Activated CD8-positive, alpha-beta memory T cell treated with anti-CD3 and anti-CD28 coated beads, Interleukin-2, amount 50 U/mL, for 24 hours (primary cell): ENCODE results near the gene SIGLEC15.
"Not testable (repeated sequence)": the region's sequence is repeated elsewhere in the genome, so short reads cannot be mapped to it uniquely, and the experiment has no call there.

Source experiments
- DNase-seq: peaks from one replicate; pipeline ENCODE4 v3.0.0-alpha.2; 2020; ENCODE audit errors: extremely low read depth

SIGLEC15 gene

GRCh38 chr18:45820106-45820745, 5.2 kb upstream of the SIGLEC15 start:
- DNase-seq: no peak

- no peak for DNase-seq
These were observed 4.4 kb upstream of the SIGLEC15 start for GRCh38 chr18:45821026-45821425.

- DNase-seq: no peak
These were observed 3.8 kb upstream of the SIGLEC15 start for GRCh38 chr18:45821711-45822110.

- DNase-seq: no peak
These were observed 609 bp downstream of the SIGLEC15 start for GRCh38 chr18:45826084-45826483.

GRCh38 chr18:45826716-45827115, 1.2 kb downstream of the SIGLEC15 start:
- not testable (repeated sequence) for DNase-seq

- no peak for DNase-seq
These were observed 3.7 kb downstream of the SIGLEC15 start for GRCh38 chr18:45828917-45829811.

- no peak for DNase-seq
These were observed 4.4 kb downstream of the SIGLEC15 start for GRCh38 chr18:45829855-45830254.

GRCh38 chr18:45830917-45831316, 5.4 kb downstream of the SIGLEC15 start:
- no peak for DNase-seq

GRCh38 chr18:45833846-45834245, 8.4 kb downstream of the SIGLEC15 start:
- DNase-seq: no peak

GRCh38 chr18:45834306-45834705, 8.8 kb downstream of the SIGLEC15 start:
- no peak for DNase-seq

GRCh38 chr18:45835057-45835636, 9.7 kb downstream of the SIGLEC15 start:
- no peak for DNase-seq

GRCh38 chr18:45836242-45837205, 11.0 kb downstream of the SIGLEC15 start:
- DNase-seq: no peak

- DNase-seq: no peak
These were observed 12.0 kb downstream of the SIGLEC15 start for GRCh38 chr18:45837283-45838070.

GRCh38 chr18:45838302-45839070, 13.0 kb downstream of the SIGLEC15 start:
- DNase-seq: no peak

- no peak for DNase-seq
These were observed 14.2 kb downstream of the SIGLEC15 start for GRCh38 chr18:45839414-45840395.

- no peak for DNase-seq
These were observed 15.7 kb downstream of the SIGLEC15 start for GRCh38 chr18:45841060-45841764.

GRCh38 chr18:45841765-45842442, 16.4 kb downstream of the SIGLEC15 start:
- no peak for DNase-seq

GRCh38 chr18:45843019-45843418, 17.5 kb downstream of the SIGLEC15 start:
- DNase-seq: no peak
